ENCODE data around the gene PIR.

Gene PIR

DNA sequence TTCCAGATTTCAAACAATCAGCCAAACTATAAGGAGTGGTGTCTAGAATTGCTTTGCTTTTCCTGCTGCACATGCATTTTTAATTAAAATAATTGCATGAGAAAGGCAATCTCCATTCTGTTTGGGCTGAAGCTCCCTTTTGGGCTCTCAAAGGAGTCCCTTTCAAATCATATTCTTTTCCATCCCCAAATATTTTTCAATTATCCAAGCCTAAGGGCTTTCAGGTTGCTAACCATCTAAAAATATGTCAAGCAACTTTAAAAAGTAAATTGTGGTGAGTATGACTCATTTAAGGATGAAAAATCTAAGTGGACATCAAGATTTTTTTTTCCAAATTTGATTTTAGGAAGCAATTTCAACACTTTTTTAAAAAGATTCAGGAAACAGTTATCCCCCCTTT, 28.4 kb downstream of the PIR start (continued):
- no peak for TF ChIP-seq ZFP3 (tag by site-specific recombination; IDR thresholded peaks at IDR 0.05; ENCODE audit: low read depth)
- TF ChIP-seq ZNF670 (tag by site-specific recombination; IDR thresholded peaks at IDR 0.05; ENCODE audit: low read depth), result no peak
- TF ChIP-seq ZNF560 (tag by site-specific recombination; IDR thresholded peaks at IDR 0.05; ENCODE audit: borderline replicate concordance), result no peak
- no peak for TF ChIP-seq RBAK (tag by site-specific recombination; IDR thresholded peaks at IDR 0.05)
- TF ChIP-seq WT1 (tag by site-specific recombination; IDR thresholded peaks at IDR 0.05), result no peak
- TF ChIP-seq ZNF549 (tag by site-specific recombination; IDR thresholded peaks at IDR 0.05), result no peak
- no peak for TF ChIP-seq IKZF3 (tag by site-specific recombination; IDR thresholded peaks at IDR 0.05)
- TF ChIP-seq, protein P1, sequence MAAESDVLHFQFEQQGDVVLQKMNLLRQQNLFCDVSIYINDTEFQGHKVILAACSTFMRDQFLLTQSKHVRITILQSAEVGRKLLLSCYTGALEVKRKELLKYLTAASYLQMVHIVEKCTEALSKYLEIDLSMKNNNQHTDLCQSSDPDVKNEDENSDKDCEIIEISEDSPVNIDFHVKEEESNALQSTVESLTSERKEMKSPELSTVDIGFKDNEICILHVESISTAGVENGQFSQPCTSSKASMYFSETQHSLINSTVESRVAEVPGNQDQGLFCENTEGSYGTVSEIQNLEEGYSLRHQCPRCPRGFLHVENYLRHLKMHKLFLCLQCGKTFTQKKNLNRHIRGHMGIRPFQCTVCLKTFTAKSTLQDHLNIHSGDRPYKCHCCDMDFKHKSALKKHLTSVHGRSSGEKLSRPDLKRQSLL (tag by site-specific recombination; IDR thresholded peaks at IDR 0.05), result no peak
- no peak for TF ChIP-seq ZNF529 (tag by site-specific recombination; IDR thresholded peaks at IDR 0.05; ENCODE audit: insufficient replicate concordance)
- TF ChIP-seq ZNF704 (tag by site-specific recombination; IDR thresholded peaks at IDR 0.05), result no peak
- TF ChIP-seq KLF1 (tag by site-specific recombination; IDR thresholded peaks at IDR 0.05), result no peak
- TF ChIP-seq ZNF664 (tag by site-specific recombination; IDR thresholded peaks at IDR 0.05), result no peak
- no peak for TF ChIP-seq ZXDB (tag by site-specific recombination; IDR thresholded peaks at IDR 0.05)
- TF ChIP-seq BCL11A (tag by site-specific recombination; IDR thresholded peaks at IDR 0.05; ENCODE audit: low read depth), result no peak
- TF ChIP-seq ZNF48 (tag by site-specific recombination; IDR thresholded peaks at IDR 0.05), result no peak

DNA sequence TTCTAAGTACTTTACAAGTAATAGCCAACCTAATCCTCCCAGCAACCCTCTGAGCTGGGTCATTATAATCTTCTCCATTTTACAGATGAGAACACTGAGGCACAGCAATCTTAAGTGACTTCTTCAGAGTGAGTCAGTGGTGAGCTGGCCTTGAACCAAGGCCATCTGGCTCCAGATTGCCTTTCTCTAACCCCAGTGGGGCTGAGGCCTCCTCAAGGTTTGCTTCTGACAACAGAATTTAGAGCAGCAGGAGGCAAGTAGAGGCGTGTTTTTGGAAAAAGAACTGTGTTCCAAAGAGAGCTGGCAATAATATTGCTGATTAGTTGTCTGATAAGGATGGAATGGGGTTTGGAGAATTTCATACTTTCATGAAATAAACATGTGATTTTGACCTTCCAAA, 41.2 kb downstream of the PIR start:
- no peaks in the 10 kb centered on the region for H3K4me1 ChIP-seq (ENCODE audit: control insufficient read depth, insufficient read depth, low read length)
- no peaks in the 10 kb centered on the region for H3K9me3 ChIP-seq (ENCODE audit: control insufficient read depth, insufficient read depth, low read depth, low read length)
- peaks cover 0 to 18% of the 10 kb centered on the region in 2 experiments; a peak in 1 of 3 replicates for H3K36me3 ChIP-seq (ENCODE audit: control insufficient read depth in 2 of 2, insufficient read depth in 1 of 2, low read length in 2 of 2)
- no peak for TF ChIP-seq ZNF76 (tag by site-specific recombination; IDR thresholded peaks at IDR 0.05; ENCODE audit: borderline replicate concordance, low read depth)
- TF ChIP-seq, protein P2, sequence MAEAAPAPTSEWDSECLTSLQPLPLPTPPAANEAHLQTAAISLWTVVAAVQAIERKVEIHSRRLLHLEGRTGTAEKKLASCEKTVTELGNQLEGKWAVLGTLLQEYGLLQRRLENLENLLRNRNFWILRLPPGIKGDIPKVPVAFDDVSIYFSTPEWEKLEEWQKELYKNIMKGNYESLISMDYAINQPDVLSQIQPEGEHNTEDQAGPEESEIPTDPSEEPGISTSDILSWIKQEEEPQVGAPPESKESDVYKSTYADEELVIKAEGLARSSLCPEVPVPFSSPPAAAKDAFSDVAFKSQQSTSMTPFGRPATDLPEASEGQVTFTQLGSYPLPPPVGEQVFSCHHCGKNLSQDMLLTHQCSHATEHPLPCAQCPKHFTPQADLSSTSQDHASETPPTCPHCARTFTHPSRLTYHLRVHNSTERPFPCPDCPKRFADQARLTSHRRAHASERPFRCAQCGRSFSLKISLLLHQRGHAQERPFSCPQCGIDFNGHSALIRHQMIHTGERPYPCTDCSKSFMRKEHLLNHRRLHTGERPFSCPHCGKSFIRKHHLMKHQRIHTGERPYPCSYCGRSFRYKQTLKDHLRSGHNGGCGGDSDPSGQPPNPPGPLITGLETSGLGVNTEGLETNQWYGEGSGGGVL (tag by site-specific recombination; IDR thresholded peaks at IDR 0.05), result no peak
- no peak for TF ChIP-seq ZBTB1 (tag by site-specific recombination; IDR thresholded peaks at IDR 0.05)
- no peak for TF ChIP-seq ZEB2 (tag by site-specific recombination; IDR thresholded peaks at IDR 0.05)
- H3K27ac ChIP-seq (ENCODE audit: extremely low read depth, low read depth, low read length), result no peak overlapping the region
- ChIA-PET POLR2A (no interaction called here), CTCF (interaction anchor here (0.7 kb wide), 2 partner anchors 16 to 24 kb away, joined by 3 read pairs; no protein-coding TSS in a partner anchor)
- no peak overlapping the region for H3K4me3 ChIP-seq (ENCODE audit: low read depth, low read length)

- no peak overlapping the region for H3K27ac ChIP-seq (ENCODE audit: extremely low read depth, low read depth, low read length)
- H3K4me1 ChIP-seq (ENCODE audit: control insufficient read depth, insufficient read depth, low read length), result no peaks in the 10 kb centered on the region
- H3K9me3 ChIP-seq (ENCODE audit: control insufficient read depth, insufficient read depth, low read depth, low read length), result no peaks in the 10 kb centered on the region
- TF ChIP-seq ZNF292 (tag by site-specific recombination; IDR thresholded peaks at IDR 0.05; ENCODE audit: borderline replicate concordance, low read depth), result no peak
- no peak for TF ChIP-seq GLIS1 (tag by site-specific recombination; IDR thresholded peaks at IDR 0.05)
- TF ChIP-seq ZNF391 (tag by site-specific recombination; IDR thresholded peaks at IDR 0.05; ENCODE audit: borderline replicate concordance, low read depth), result no peak
- no peak for TF ChIP-seq BCL11A (tag by site-specific recombination; IDR thresholded peaks at IDR 0.05; ENCODE audit: low read depth)
- no peak overlapping the region for H3K4me3 ChIP-seq (ENCODE audit: low read depth, low read length)
- CTCF ChIA-PET, result no interaction called here
- POLR2A ChIA-PET, result no interaction called here
- no peaks in the 10 kb centered on the region for H3K36me3 ChIP-seq (ENCODE audit: control insufficient read depth in 2 of 2, insufficient read depth in 1 of 2, low read length in 2 of 2)
Measured at GRCh38 chrX:15448010-15448639, 45.0 kb downstream of the PIR start.

Data from HEK293 (cell line).